ENCODE data around the gene FILIP1. TPM values are rescaled to one million over a fixed set of nuclear protein-coding genes. Genes with fewer than 3 reads are reported as not detected.

Gene FILIP1
- total RNA-seq, 1 donor from 2014 or later = 2.0 TPM

- peaks cover 4% of the 10 kb centered on the region for H3K36me3 Mint-ChIP-seq (ENCODE audit: low read depth, unreplicated experiment)
- Histone ChIP-seq H3K36me3 (ENCODE audit: insufficient read depth, low read length) (no peaks in the 10 kb centered on the region), H3K79me2 (ENCODE audit: insufficient read depth, low read length) (peaks cover 90% of the 10 kb centered on the region), H3K4me1 (ENCODE audit: insufficient read depth, low read length) (peaks cover 34% of the 10 kb centered on the region), H3K27ac (ENCODE audit: low read depth, low read length) (no peak overlapping the region), H3K4me2 (ENCODE audit: low read length) (peak overlapping the region; percentile 41), H3K27me3 (ENCODE audit: insufficient read depth, low read length) (no peaks in the 10 kb centered on the region), H3K9ac (ENCODE audit: low read length) (no peak overlapping the region), H2AFZ (ENCODE audit: low read depth, low read length) (no peak overlapping the region), H3K4me3 (ENCODE audit: insufficient read depth, low read depth, low read length) (no peak overlapping the region), H3K9me3 (ENCODE audit: insufficient read depth, low read depth, low read length) (no peaks in the 10 kb centered on the region), H4K20me1 (ENCODE audit: insufficient read depth, low read length) (peaks cover 53% of the 10 kb centered on the region)
- DNase-seq (ENCODE audit: low read depth) (no peak), FAIRE-seq (no peak)
- no peak overlapping the region for H3K27ac Mint-ChIP-seq (ENCODE audit: unreplicated experiment)
- peak overlapping the region; percentile 73 for H3K4me3 Mint-ChIP-seq (ENCODE audit: unreplicated experiment)
- H3K4me1 Mint-ChIP-seq (ENCODE audit: low read depth, unreplicated experiment) = peaks cover 34% of the 10 kb centered on the region
- H3K27me3 Mint-ChIP-seq (ENCODE audit: low read depth, unreplicated experiment) = no peaks in the 10 kb centered on the region
- TF ChIP-seq EZH2 (IDR thresholded peaks at IDR 0.05; ENCODE audit: insufficient read depth, low read length) (no peak), CTCF (IDR thresholded peaks at IDR 0.05; ENCODE audit: insufficient read depth, low read depth, low read length) (no peak)
- H3K9me3 Mint-ChIP-seq (ENCODE audit: unreplicated experiment) = no peaks in the 10 kb centered on the region
Observed at GRCh38 chr6:75279418-75279817, 214.2 kb downstream of the FILIP1 start.

GRCh38 chr6:75278474-75279077 is 215.0 kb downstream of the FILIP1 start:
- Histone ChIP-seq H3K36me3 (ENCODE audit: insufficient read depth, low read length) (no peaks in the 10 kb centered on the region), H3K9me3 (ENCODE audit: insufficient read depth, low read depth, low read length) (no peaks in the 10 kb centered on the region), H3K27ac (ENCODE audit: low read depth, low read length) (no peak overlapping the region), H3K9ac (ENCODE audit: low read length) (no peak overlapping the region), H3K79me2 (ENCODE audit: insufficient read depth, low read length) (peaks cover 90% of the 10 kb centered on the region), H4K20me1 (ENCODE audit: insufficient read depth, low read length) (peaks cover 47% of the 10 kb centered on the region), H3K4me1 (ENCODE audit: insufficient read depth, low read length) (peaks cover 36% of the 10 kb centered on the region), H2AFZ (ENCODE audit: low read depth, low read length) (no peak overlapping the region), H3K4me3 (ENCODE audit: insufficient read depth, low read depth, low read length) (no peak overlapping the region), H3K4me2 (ENCODE audit: low read length) (peak overlapping the region; percentile 41), H3K27me3 (ENCODE audit: insufficient read depth, low read length) (no peaks in the 10 kb centered on the region)
- no peak for FAIRE-seq
- DNase-seq (ENCODE audit: low read depth) = peak; percentile 38
- TF ChIP-seq CTCF (IDR thresholded peaks at IDR 0.05; ENCODE audit: insufficient read depth, low read depth, low read length) (no peak), EZH2 (IDR thresholded peaks at IDR 0.05; ENCODE audit: insufficient read depth, low read length) (no peak)
- H3K9me3 Mint-ChIP-seq (ENCODE audit: unreplicated experiment) = no peaks in the 10 kb centered on the region
- H3K4me1 Mint-ChIP-seq (ENCODE audit: low read depth, unreplicated experiment) = peaks cover 36% of the 10 kb centered on the region
- H3K27ac Mint-ChIP-seq (ENCODE audit: unreplicated experiment) = no peak overlapping the region
- H3K4me3 Mint-ChIP-seq (ENCODE audit: unreplicated experiment) = no peak overlapping the region
- H3K27me3 Mint-ChIP-seq (ENCODE audit: low read depth, unreplicated experiment) = no peaks in the 10 kb centered on the region
- peaks cover 6% of the 10 kb centered on the region for H3K36me3 Mint-ChIP-seq (ENCODE audit: low read depth, unreplicated experiment)

- Histone ChIP-seq H3K9me3 (ENCODE audit: insufficient read depth, low read depth, low read length) (no peaks in the 10 kb centered on the region), H3K9ac (ENCODE audit: low read length) (no peak overlapping the region), H3K4me2 (ENCODE audit: low read length) (peak overlapping the region; percentile 44), H3K4me1 (ENCODE audit: insufficient read depth, low read length) (peaks cover 27% of the 10 kb centered on the region), H3K27ac (ENCODE audit: low read depth, low read length) (peak overlapping the region; percentile 82), H3K79me2 (ENCODE audit: insufficient read depth, low read length) (peaks cover 90% of the 10 kb centered on the region), H2AFZ (ENCODE audit: low read depth, low read length) (no peak overlapping the region), H3K36me3 (ENCODE audit: insufficient read depth, low read length) (peaks cover 4% of the 10 kb centered on the region), H3K27me3 (ENCODE audit: insufficient read depth, low read length) (no peaks in the 10 kb centered on the region), H3K4me3 (ENCODE audit: insufficient read depth, low read depth, low read length) (no peak overlapping the region), H4K20me1 (ENCODE audit: insufficient read depth, low read length) (peaks cover 21% of the 10 kb centered on the region)
- H3K4me3 Mint-ChIP-seq (ENCODE audit: unreplicated experiment) = peak overlapping the region; percentile 0
- H3K9me3 Mint-ChIP-seq (ENCODE audit: unreplicated experiment) = peaks cover 4% of the 10 kb centered on the region
- H3K27me3 Mint-ChIP-seq (ENCODE audit: low read depth, unreplicated experiment) = no peaks in the 10 kb centered on the region
- peak; percentile 97 for DNase-seq (ENCODE audit: low read depth)
- no peak for TF ChIP-seq CTCF (IDR thresholded peaks at IDR 0.05; ENCODE audit: insufficient read depth, low read depth, low read length)
- no peak for TF ChIP-seq EZH2 (IDR thresholded peaks at IDR 0.05; ENCODE audit: insufficient read depth, low read length)
- H3K27ac Mint-ChIP-seq (ENCODE audit: unreplicated experiment) = peak overlapping the region; percentile 73
- peak; percentile 32 for FAIRE-seq
- peaks cover 37% of the 10 kb centered on the region for H3K4me1 Mint-ChIP-seq (ENCODE audit: low read depth, unreplicated experiment)
- H3K36me3 Mint-ChIP-seq (ENCODE audit: low read depth, unreplicated experiment) = peaks cover 30% of the 10 kb centered on the region
Observed at GRCh38 chr6:75275067-75275466, 218.5 kb downstream of the FILIP1 start.
